ENCODE data around the gene LAMC1. TPM values are rescaled to one million over a fixed set of nuclear protein-coding genes. Genes with fewer than 3 reads are reported as not detected.

Gene LAMC1
- total RNA-seq, 1 donor: 13.2 TPM

DNA sequence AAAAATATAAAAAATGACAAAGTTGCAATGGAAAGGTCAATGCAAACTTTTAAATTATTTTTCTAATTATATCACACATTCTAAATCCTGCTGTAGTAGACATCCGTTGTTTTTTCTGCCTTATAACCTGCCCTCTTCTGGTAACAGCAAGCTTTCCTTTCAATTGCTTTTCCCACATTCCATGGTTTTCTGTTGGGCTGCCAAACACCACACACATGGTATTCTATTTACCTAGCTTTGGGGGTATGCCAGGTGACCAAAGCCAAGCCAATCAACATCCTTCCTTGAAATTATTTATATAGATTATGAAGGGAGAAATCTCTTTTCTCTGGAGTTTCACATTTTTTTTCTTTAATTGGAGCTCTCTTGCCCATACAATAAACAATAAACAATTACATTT, 3.4 kb upstream of the LAMC1 start:
- DNase-seq (ENCODE audit: low read depth in 2 of 3, low spot score in 2 of 3): no peak

GRCh38 chr1:183021405-183022201, 1.6 kb upstream of the LAMC1 start:
- no peak for DNase-seq (ENCODE audit: low read depth in 2 of 3, low spot score in 2 of 3)

DNA sequence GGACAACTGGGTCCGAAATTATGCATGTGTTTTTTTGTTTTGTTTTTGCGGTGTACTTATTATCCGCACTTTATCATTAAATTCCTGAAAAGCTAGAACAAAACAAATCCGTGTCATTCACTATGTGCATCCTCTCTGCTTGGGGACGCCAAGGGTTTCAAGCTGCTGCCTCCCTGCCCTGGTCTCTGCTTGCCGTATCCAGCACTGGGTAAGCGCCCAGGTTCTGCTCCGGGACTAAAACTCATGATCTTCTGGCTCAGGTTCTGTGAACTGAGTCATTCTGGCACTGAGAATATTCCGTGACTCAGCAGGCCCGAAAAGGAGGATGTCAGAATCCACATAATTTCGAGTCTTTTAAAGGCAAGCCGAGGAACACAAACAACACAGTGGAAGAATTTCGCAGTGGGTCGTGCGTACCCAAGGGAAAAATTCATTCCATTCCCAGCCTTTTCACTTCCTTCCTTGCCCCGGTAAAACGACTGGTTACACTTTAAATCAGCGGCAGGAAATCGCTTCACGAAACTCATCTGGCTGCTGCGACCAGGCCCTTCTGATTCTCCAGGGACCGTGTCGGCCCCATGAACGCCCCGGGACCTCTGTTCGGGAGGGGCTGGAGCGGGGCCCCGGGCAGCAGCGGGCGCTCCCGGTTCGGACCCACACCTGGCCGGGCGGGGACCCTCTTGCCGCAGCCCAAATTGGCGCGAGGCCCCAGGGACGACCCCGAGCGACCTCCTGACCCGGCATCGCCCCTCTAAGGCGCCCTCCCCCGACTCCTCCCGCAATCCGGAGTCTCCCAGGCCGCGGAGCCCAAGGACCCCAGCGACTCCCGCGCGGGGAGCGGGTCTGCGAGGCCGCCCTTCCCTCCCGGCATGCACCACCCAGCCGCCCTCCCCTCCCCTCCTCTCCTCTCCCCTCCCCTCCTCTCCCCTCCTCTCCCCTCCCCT, 746 bp upstream of the LAMC1 start:
- peak in 2 of 3 donors; percentile 73 to 75 for DNase-seq (ENCODE audit: low read depth in 2 of 3, low spot score in 2 of 3)

DNA sequence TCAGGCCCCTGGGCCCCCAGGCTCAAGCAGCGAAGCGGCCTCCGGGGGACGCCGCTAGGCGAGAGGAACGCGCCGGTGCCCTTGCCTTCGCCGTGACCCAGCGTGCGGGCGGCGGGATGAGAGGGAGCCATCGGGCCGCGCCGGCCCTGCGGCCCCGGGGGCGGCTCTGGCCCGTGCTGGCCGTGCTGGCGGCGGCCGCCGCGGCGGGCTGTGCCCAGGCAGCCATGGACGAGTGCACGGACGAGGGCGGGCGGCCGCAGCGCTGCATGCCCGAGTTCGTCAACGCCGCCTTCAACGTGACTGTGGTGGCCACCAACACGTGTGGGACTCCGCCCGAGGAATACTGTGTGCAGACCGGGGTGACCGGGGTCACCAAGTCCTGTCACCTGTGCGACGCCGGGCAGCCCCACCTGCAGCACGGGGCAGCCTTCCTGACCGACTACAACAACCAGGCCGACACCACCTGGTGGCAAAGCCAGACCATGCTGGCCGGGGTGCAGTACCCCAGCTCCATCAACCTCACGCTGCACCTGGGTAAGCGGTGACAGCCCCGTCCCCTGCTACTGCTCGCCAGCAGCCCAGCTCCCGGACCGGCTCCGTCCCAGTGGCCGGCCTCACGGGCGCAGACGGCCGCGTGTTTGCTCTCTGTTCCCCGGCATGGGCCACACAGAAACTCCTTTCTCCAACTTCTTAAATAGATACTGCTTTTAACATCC, 539 bp downstream of the LAMC1 start:
- DNase-seq (ENCODE audit: low read depth in 2 of 3, low spot score in 2 of 3): peak in 2 of 3 donors; percentile 55 to 57

DNA sequence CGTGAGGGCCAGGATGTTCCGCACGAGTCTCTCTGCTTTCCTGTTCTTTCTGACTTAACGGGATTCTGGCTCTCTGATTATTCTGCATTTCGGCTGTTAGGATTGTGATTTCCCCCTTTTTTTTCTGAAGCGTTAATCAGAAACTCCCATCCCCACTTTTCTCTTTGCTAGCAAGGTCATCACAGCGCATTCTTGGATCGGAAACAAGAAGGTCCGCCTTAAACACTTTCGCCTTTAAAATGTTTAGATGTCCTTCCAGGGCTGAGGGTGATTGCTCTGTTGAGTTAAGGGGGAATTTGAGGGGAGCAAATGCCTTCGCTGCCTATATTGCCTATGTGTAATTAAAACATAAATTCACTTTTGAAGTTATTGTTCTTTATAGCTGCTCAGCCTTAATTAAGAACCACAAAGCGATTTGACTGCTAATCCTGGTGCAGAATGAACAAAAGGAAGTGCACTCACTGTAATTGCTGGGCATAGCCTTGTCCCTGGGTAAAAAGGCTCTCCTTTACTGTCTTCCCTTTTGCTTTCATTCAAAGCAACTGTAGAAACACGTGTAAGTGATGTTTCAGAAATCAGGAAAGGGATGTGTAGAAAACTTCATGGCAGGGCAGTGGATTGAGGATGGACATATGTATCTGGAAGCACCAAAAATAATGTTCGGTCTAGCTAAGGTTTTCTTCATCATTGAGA, 1.2 kb downstream of the LAMC1 start:
- peak in 1 of 3 donors; percentile 7 for DNase-seq (ENCODE audit: low read depth in 2 of 3, low spot score in 2 of 3)

- DNase-seq (ENCODE audit: low read depth in 2 of 3, low spot score in 2 of 3): no peak
Measured at GRCh38 chr1:183025010-183025337, 1.8 kb downstream of the LAMC1 start.

DNA sequence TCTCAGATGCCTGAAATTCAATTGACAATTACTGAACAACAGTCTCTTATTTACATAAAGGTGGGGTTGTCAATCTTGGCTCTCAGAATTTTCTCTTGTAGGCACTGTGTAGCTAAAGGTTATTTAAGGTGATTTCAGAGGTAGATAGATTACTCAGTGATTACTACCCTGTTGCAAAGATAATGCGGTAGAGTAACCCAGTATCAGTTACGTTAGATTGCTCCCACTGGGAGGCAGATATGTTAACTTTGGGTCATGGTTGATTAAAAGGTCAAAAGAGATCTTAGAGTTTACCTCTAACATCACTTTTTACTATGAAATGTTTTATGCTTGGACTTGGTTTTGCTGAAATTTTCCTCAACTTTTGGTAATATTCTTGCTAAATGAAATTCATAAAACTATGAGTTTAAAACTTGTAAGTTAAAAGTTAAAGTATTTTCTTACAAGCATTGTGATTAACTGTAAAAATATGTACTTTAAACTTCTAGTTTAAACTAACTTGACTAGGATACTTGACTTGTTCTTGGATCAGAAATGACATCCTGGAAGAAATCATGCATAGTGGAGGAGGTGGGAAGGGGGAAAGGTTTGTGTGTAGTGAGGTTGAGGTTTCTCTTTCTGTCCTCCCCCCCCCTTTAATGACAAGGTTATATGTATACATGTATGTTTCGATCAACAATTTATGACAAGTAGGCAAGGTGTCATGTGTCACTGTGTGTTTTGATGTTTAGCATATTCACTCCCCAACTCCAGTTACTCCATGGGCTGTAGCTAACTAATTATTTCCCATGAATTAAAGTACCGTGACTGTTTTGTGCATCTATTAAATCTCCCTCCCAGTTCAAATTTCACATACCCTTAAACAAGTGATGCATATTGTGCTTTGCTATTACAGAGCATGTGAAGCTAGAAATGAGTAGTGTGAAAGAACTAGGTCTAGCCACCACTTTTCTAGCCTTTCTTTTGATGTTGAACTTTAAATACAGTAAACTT, 2.9 kb downstream of the LAMC1 start:
- no peak for DNase-seq (ENCODE audit: low read depth in 2 of 3, low spot score in 2 of 3)

GRCh38 chr1:183027031-183027430, 3.8 kb downstream of the LAMC1 start:
- DNase-seq (ENCODE audit: low read depth in 2 of 3, low spot score in 2 of 3): no peak

DNA sequence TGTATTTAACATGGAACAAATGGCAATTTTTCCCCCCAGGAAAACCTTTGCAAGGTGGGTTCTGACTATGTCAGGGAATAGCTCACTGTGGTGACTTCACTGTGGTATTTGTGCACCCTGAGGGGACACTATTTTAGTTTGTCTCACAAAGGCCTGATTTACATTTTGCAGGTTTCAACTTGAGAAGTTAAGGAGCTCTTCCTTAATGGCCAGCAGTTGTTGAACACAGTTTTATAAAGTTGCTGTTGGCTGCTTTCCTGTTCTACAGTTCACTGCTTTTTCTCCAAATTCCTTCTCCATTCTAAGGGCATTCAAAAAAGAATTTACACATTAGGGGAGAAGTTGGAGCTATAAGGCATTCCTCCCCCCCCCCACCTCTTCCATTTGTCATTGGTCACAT, 4.6 kb downstream of the LAMC1 start:
- DNase-seq (ENCODE audit: low read depth in 2 of 3, low spot score in 2 of 3): no peak

DNA sequence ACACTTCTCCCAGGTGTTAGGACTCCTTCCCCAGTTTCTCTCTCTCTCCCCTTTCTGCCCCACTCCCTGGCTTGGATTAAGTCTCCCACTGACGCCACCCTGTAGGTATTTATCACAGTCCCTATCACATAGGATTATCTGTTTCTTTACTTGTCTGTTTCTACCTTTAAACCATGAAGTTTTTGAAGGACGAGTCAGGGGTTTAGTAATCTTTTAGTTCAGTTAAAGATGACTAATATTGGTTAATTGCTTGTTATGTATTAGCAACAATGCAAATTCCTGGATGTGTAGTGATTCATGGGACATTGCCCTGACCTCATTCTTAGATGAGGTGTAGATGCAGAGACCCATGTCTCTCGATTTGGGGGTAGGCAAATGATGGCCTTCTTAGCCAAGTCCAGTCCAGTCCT, 6.4 kb downstream of the LAMC1 start:
- no peak for DNase-seq (ENCODE audit: low read depth in 2 of 3, low spot score in 2 of 3)

GRCh38 chr1:183030053-183030452, 6.8 kb downstream of the LAMC1 start:
- no peak for DNase-seq (ENCODE audit: low read depth in 2 of 3, low spot score in 2 of 3)

- no peak for DNase-seq (ENCODE audit: low read depth in 2 of 3, low spot score in 2 of 3)
Measured at GRCh38 chr1:183032122-183032921, 9.1 kb downstream of the LAMC1 start.

DNA sequence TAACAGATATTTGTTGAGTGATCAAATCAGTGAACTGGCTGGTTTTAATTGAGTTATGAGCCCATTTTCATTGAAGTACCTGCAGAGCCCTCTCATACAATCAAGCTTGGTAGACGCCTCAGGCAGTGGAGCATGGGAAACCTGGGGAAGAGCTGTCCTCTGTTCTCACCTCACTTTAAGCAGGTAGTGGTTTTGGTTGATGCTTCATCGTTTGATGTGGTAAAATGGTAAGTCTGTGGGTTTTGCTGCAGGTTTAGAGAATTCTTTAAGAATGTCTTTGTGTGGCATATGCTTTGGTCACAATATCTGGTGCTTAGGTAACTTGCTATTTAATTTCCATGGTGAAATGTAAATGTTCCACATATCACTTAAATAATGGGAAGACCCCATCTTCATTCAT, 10.0 kb downstream of the LAMC1 start:
- DNase-seq (ENCODE audit: low read depth in 2 of 3, low spot score in 2 of 3): no peak

- DNase-seq (ENCODE audit: low read depth in 2 of 3, low spot score in 2 of 3): no peak
Measured at GRCh38 chr1:183034682-183035081, 11.5 kb downstream of the LAMC1 start.

DNA sequence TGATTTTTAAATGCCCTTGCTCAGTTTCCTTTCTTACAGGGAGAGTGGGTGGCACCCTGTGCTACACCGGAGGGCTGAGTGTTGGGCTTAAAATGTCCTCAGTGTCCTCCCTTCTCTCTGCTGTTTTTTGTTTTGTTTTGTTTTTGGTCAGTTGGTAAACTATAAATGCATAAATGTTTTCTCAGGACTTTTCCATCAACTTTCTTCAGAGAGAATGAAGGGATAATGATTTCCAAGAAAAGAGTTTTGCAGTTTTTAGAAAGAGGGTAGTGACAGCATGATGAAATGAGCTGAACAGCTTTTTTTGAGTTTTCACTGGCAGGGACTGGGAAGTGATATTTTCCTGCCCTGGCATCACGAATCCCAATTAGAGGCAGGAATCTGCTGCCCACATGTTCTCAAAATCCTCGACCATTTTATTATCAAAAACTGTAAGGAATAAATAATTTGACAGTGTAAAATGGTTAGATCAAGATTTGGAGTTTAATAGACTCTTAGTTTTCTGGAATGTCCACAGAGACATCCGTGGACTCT, 15.2 kb downstream of the LAMC1 start:
- DNase-seq (ENCODE audit: low read depth in 2 of 3, low spot score in 2 of 3): no peak

DNA sequence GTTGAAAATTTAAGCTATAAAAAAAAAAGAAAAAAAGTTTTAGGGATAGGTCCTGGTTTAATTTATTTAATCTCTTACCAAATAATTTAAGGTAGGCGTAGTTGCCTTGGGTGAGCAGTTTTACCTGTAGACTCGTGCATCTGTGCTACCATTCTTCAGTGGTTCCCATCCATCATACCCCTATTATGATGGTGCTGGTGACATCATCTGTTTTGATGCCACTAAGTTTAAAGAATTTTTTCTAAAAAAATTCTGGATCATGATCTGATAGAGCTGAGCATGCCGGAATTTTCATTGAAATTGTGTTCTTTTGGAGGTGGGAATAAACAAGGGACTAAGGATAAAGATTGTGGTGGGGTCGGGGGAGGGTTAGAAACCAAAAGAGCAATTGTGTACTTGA, 15.7 kb downstream of the LAMC1 start:
- no peak for DNase-seq (ENCODE audit: low read depth in 2 of 3, low spot score in 2 of 3)

GRCh38 chr1:183039330-183039729, 16.1 kb downstream of the LAMC1 start:
- DNase-seq (ENCODE audit: low read depth in 2 of 3, low spot score in 2 of 3): no peak

DNA sequence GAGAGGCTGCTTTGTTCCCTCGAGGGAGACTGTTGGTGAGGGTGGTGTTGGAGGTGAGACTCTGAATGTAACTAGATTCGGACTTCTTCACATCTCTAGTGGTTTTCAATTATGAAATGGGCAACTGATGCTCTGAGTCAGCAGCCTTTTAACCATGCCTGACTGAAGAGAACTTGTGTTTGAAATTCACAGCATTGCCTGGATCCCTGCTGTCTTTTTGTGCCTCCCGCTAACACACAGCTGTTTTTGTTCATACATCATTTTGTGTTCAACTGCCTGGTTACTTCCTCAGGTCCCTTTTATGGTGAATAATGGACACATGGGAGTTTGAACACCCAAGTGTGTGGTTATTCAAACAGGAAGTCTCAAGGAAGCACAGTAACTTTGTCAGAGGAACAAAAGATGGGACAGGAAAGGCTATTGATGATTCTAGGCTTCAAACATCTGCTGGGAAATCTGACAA, 16.8 kb downstream of the LAMC1 start:
- DNase-seq (ENCODE audit: low read depth in 2 of 3, low spot score in 2 of 3): peak in 1 of 3 donors; percentile 43
